Upper lobe of left lung (tissue), 6 donors: Measurements from ENCODE around the gene DLD. TPM values are rescaled to one million over a fixed set of nuclear protein-coding genes. Genes with fewer than 3 reads are reported as not detected.
A peak's percentile ranks its signal among the peaks of the same experiment; 100 is the strongest.

Experiments
- ATAC-seq, 2 donors: fragments of 200-7000 bp; cut with Tn5 transposase; one replicate each; pipeline ENCODE4 v1.9.1; 2022; ENCODE audit warnings: mild to moderate bottlenecking in 2 of 2, moderate library complexity in 2 of 2; ENCODE audit not compliant: low FRiP score in 2 of 2
- DNase-seq, 2 donors: peaks; one replicate each; pipeline ENCODE4 v3.0.0-alpha.2; 2019 to 2020
- H3K27ac ChIP-seq, 4 donors: fragments of 200-600 bp; sonication (generic); one replicate each; pipeline ENCODE4 v1.5.1; 2016 to 2019
- H3K27me3 ChIP-seq, 4 donors: fragments of 200-600 bp; sonication (generic); one replicate each; pipeline ENCODE4 v1.5.1; 2017 to 2019
- H3K36me3 ChIP-seq, 4 donors: fragments of 200-600 bp; sonication (generic); one replicate each; pipeline ENCODE4 v1.5.1; 2016 to 2019
- H3K4me1 ChIP-seq, 4 donors: fragments of 200-600 bp; sonication (generic); one replicate each; pipeline ENCODE4 v1.5.1; 2018 to 2019
- H3K4me3 ChIP-seq, 4 donors: fragments of 200-600 bp; sonication (generic); one replicate each; pipeline ENCODE4 v1.5.1; 2017 to 2019; ENCODE audit warnings: mild to moderate bottlenecking in 2 of 4, moderate library complexity in 1 of 4
- H3K9me3 ChIP-seq, 4 donors: fragments of 200-600 bp; sonication (generic); one replicate each; pipeline ENCODE4 v1.5.1; 2018 to 2019
- EP300 ChIP-seq, 4 donors: sonication (generic); formaldehyde crosslinking; IDR thresholded peaks; one replicate each; pipeline ENCODE4 v1.5.1; 2017; ENCODE audit warnings: antibody characterized with exemption in 4 of 4, control low read depth in 2 of 4
- POLR2A ChIP-seq, 4 donors: fragments of 450-650 bp; IDR thresholded peaks; one replicate each; pipeline ENCODE4 v1.5.1; 2016 to 2017; ENCODE audit warnings: antibody characterized with exemption in 4 of 4, mild to moderate bottlenecking in 2 of 4
- POLR2AphosphoS5 ChIP-seq, 2 donors: sonication (generic); formaldehyde crosslinking; IDR thresholded peaks; one replicate each; pipeline ENCODE4 v1.5.1; 2017; ENCODE audit warnings: antibody characterized with exemption in 2 of 2
- WGBS, 2 donors: methylation state at CpG; one replicate each; pipeline ENCODE4 v1.1.5; 2017 to 2018; 5-methylcytosine and 5-hydroxymethylcytosine counted together
- total RNA-seq, 6 donors: library from RNA; depleted of rRNA in 4 of 6; stranded (reverse); fragments of >200 nt in 4 of 6; gene quantifications; one replicate each; pipeline versions ENCODE4 v1.1.0 to v1.2.1, GENCODE V29; 2016 to 2021
- TF ChIP-seq, protein P1 (sequence below), 6 experiments: fragments of 450-650 bp in 4 of 6; fragments of 200-600 bp in 2 of 6; sonication (generic) in 2 of 6; IDR thresholded peaks; one replicate each; pipeline ENCODE4 v1.5.1; 2016 to 2019; ENCODE audit warnings: antibody characterized with exemption in 6 of 6
- donor health status: DM: no; HTN: no; CAD: no; lungs with moderate emphysema.
- donor health status: DM: no; HTN: yes; CAD: no; lungs with severe emphysema.

The DLD gene
- total RNA-seq, 6 donors from 2014 or later: 21.3 to 62.9 (median 52.9) TPM

DNA sequence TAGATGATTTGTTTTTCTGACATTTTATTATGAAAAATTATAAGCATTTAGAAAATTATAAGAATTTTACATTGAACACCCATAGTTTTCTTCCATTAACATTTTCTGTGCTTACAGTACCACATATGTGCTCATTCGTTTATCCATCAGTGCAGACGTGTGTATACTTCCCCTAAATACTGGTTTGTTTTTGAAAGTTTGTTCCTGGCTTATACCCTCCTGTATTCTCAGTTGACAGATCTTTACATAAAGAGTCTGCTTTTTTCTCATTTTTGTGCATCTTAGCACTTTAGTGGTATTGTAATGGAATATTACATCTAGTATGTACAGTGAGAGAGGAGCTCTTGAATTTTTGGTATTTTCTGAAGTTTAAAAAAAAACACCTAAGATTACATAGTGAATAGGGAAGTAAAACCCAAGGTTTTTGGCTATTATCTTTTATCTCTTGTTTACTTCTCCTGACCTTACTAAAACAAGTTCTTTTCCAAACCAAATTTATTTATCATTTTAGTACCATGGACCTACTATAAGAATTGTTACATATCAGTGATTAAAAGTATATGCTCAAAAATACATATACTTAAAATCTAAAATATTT, 8.1 kb downstream of the DLD start:
- peaks cover 6 to 36% (median 9%) of the 10 kb centered on the region in 4 donors for H3K36me3 ChIP-seq
- ATAC-seq (no peak), DNase-seq (no peak)
- peaks cover 10 to 36% (median 15%) of the 10 kb centered on the region in 4 donors for H3K4me1 ChIP-seq
- 61 to 69% methylated on average over 2 of the region's 2 CpGs for whole genome bisulfite sequencing, 2 donors
- H3K27me3 ChIP-seq: no peaks in the 10 kb centered on the region
- TF ChIP-seq EP300 (IDR thresholded peaks at IDR 0.05): no peak
- TF ChIP-seq, protein P1, sequence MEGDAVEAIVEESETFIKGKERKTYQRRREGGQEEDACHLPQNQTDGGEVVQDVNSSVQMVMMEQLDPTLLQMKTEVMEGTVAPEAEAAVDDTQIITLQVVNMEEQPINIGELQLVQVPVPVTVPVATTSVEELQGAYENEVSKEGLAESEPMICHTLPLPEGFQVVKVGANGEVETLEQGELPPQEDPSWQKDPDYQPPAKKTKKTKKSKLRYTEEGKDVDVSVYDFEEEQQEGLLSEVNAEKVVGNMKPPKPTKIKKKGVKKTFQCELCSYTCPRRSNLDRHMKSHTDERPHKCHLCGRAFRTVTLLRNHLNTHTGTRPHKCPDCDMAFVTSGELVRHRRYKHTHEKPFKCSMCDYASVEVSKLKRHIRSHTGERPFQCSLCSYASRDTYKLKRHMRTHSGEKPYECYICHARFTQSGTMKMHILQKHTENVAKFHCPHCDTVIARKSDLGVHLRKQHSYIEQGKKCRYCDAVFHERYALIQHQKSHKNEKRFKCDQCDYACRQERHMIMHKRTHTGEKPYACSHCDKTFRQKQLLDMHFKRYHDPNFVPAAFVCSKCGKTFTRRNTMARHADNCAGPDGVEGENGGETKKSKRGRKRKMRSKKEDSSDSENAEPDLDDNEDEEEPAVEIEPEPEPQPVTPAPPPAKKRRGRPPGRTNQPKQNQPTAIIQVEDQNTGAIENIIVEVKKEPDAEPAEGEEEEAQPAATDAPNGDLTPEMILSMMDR (IDR thresholded peaks at IDR 0.05): no peak
- no peak for TF ChIP-seq POLR2A (IDR thresholded peaks at IDR 0.05)
- TF ChIP-seq POLR2AphosphoS5 (IDR thresholded peaks at IDR 0.05): no peak
- no peak overlapping the region for H3K27ac ChIP-seq
- no peaks in the 10 kb centered on the region for H3K9me3 ChIP-seq
- no peak overlapping the region for H3K4me3 ChIP-seq

DNA sequence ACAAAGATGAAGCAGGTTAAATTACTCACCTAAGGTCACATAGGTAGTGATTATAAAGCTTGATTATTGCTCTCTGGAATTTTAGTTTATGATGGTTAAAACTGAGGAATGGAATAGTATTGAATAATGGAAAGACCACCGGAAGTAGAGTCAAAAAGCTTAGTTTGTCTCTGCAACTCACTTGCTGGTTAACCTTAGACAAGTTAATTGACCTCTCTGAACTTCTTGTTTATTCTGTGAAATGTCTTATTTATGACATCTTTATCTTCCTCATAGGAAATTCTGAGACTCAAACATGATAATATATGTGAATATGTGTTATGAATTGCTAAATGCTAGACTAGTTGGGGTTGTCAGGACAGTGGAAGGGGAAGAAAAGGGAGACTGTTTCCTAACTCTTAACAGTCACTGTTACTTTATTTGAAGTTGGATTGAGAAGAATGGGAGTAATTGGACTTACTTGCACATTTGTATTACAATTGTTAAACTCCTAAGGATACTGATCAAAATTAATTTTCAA, 9.6 kb downstream of the DLD start:
- Histone ChIP-seq H3K9me3 (no peaks in the 10 kb centered on the region), H3K4me1 (peaks cover 7 to 30% (median 13%) of the 10 kb centered on the region in 4 donors), H3K4me3 (no peak overlapping the region), H3K27me3 (no peaks in the 10 kb centered on the region), H3K27ac (no peak overlapping the region), H3K36me3 (peaks cover 6 to 39% (median 16%) of the 10 kb centered on the region in 4 donors)
- ATAC-seq: no peak
- WGBS, 2 donors: 84 to 85% methylated on average over 1 of the region's 1 CpG
- TF ChIP-seq, protein P1 (IDR thresholded peaks at IDR 0.05): no peak
- TF ChIP-seq POLR2A (IDR thresholded peaks at IDR 0.05) (no peak), EP300 (IDR thresholded peaks at IDR 0.05) (no peak)
- no peak for DNase-seq

DNA sequence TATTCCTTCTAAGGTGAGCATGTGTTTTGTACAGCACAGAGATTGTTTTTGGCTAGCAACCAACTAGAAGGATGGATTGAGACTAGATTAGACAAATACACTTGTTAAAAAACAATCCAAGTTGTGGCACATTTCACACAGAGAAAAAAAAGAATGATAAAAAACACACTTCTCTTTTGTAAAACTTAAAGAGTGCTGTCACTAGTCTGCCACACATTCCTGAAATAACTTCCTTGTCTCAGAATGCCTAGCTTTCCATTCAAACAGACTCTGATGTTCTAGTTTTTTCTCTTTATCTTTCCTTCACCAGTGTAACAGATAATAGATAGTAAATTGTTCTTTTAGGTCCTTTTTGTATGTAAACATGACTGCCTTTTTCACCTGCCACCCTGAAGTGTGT, 11.4 kb downstream of the DLD start:
- H3K9me3 ChIP-seq: no peaks in the 10 kb centered on the region
- DNase-seq (no peak), ATAC-seq (no peak)
- no peak overlapping the region for H3K27ac ChIP-seq
- peaks cover 21 to 51% (median 26%) of the 10 kb centered on the region in 4 donors for H3K36me3 ChIP-seq
- no peak overlapping the region for H3K4me3 ChIP-seq
- H3K4me1 ChIP-seq: peaks cover 13 to 35% (median 15%) of the 10 kb centered on the region in 4 donors
- no peak for TF ChIP-seq POLR2A (IDR thresholded peaks at IDR 0.05)
- TF ChIP-seq POLR2AphosphoS5 (IDR thresholded peaks at IDR 0.05): no peak
- no peak for TF ChIP-seq EP300 (IDR thresholded peaks at IDR 0.05)
- TF ChIP-seq, protein P1 (IDR thresholded peaks at IDR 0.05): no peak
- H3K27me3 ChIP-seq: no peaks in the 10 kb centered on the region

GRCh38 chr7:107907790-107908189, 16.8 kb downstream of the DLD start:
- H3K4me3 ChIP-seq: no peak overlapping the region
- no peaks in the 10 kb centered on the region for H3K27me3 ChIP-seq
- peak overlapping the region in 1 of 4 donors; percentile 67 for H3K27ac ChIP-seq
- no peaks in the 10 kb centered on the region for H3K9me3 ChIP-seq
- 59 to 74% methylated on average over 2 of the region's 2 CpGs for WGBS, 2 donors
- TF ChIP-seq, protein P1 (IDR thresholded peaks at IDR 0.05): no peak
- TF ChIP-seq EP300 (IDR thresholded peaks at IDR 0.05): no peak
- peak in 1 of 2 donors; percentile 41 for TF ChIP-seq POLR2AphosphoS5 (IDR thresholded peaks at IDR 0.05)
- DNase-seq: no peak
- ATAC-seq: peak in 1 of 2 donors; percentile 38
- H3K4me1 ChIP-seq: peaks cover 0 to 8% (median 6%) of the 10 kb centered on the region in 4 donors
- peaks cover 24 to 91% (median 33%) of the 10 kb centered on the region in 4 donors for H3K36me3 ChIP-seq

DNA sequence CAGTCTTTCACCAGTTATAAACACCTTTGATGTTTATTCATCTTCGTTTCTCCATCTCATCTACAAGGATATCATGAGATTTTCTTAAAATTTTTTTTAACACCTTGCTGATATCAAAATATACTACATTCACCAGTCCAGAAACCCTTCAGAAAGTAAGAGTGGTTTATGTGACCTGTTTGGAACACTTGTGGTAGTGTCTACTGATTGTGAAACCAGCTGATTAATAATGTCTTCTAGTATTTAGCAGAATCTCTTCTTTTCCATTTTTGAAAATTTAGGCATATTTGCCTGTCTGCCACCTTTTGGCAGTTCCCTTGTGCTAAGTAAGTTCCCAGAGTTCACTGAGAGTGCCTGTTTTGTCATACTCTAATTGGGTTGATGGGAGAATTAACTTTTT, 18.5 kb downstream of the DLD start:
- no peak overlapping the region for H3K4me3 ChIP-seq
- H3K9me3 ChIP-seq: no peaks in the 10 kb centered on the region
- TF ChIP-seq EP300 (IDR thresholded peaks at IDR 0.05) (no peak), POLR2AphosphoS5 (IDR thresholded peaks at IDR 0.05) (no peak), POLR2A (IDR thresholded peaks at IDR 0.05) (no peak)
- TF ChIP-seq, protein P1 (IDR thresholded peaks at IDR 0.05): no peak
- peaks cover 15 to 75% (median 27%) of the 10 kb centered on the region in 4 donors for H3K36me3 ChIP-seq
- H3K27me3 ChIP-seq: no peaks in the 10 kb centered on the region
- DNase-seq (no peak), ATAC-seq (no peak)
- H3K27ac ChIP-seq: no peak overlapping the region
- WGBS, 2 donors: 83 to 93% methylated on average over 1 of the region's 1 CpG
- peaks cover 0 to 16% (median 7%) of the 10 kb centered on the region in 4 donors for H3K4me1 ChIP-seq
